ENCODE measurements around the gene PPP2R3B.
"Not testable (repeated sequence)": the region's sequence is repeated elsewhere in the genome, so short reads cannot be mapped to it uniquely, and the experiment has no call there.

Gene PPP2R3B

DNA sequence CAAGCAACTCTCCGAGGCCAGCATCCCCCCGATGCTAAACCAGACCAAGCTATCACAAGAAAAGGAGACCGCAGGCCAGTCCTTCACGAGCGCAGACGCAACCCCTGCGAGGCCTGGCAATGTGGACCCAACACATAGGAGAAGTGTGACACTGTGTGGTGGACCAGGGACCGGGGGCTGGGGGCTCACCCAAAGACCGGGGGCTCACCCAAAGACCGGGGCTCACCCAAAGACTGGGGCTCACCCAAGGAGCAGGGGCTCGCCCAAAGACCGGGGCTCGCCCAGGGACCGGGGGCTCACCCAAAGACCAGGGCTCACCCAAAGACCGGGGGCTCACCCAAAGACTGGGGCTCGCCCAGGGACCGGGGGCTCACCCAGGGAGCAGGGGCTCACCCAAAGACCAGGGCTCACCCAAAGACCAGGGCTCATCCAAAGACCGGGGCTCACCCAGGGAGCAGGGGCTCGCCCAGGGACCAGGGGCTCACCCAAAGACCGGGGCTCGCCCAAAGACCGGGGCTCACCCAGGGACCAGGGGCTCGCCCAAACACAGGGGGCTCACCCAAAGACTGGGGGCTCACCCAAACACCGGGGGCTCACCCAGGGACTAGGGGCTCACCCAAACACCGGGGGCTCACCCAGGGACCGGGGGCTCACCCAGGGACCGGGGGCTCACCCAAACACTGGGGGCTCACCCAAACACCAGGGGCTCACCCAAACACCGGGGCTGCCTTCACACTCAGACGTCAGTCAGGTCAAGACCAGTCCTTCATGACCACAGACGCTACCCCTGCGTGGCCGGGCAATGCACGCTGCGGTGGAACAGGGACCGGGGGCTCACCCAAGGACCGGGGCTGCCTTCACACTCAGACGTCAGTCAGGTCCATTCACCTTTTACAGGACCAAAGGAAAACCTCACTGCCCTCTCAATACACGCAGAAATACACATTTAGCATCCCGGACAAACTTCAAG is 32.9 kb downstream of the PPP2R3B start:
- DNase-seq (ENCODE audit: low read depth in 2 of 2), result no peak

DNA sequence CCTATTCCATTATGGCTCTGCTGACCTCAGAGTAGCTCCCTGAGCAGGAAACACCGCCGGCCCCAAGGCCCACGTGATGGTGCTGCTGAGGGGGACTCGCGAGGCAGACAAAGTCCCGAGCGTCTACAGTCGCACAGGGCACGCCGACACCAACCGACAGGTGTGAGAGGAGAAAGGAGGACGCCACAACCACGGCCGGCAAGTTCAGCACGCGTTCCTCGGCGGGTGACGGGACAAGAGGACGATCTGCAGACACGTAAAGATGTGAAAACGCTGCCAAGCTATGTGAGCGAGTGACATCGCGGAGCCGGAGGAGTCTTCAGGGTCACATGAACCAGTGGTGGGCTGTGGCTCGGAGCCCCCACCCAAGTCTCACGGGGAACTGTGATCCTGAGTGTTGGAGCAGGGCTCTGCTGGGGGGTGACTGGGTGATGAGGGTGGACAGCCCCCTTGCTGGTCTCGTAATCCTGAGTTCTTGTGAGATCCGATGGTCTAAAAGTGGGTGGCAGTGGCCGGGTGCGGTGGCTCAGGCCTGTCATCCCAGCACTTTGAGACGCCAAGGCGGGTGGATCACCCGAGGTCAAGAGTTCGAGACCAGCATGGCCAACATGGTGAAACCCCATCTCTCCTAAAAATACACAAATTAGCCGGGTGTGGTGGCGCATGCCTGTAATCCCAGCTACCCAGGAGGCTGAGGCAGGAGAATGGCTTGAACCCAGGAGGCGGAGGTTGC is 34.0 kb downstream of the PPP2R3B start:
- no peak for DNase-seq (ENCODE audit: low read depth in 2 of 2)

DNA sequence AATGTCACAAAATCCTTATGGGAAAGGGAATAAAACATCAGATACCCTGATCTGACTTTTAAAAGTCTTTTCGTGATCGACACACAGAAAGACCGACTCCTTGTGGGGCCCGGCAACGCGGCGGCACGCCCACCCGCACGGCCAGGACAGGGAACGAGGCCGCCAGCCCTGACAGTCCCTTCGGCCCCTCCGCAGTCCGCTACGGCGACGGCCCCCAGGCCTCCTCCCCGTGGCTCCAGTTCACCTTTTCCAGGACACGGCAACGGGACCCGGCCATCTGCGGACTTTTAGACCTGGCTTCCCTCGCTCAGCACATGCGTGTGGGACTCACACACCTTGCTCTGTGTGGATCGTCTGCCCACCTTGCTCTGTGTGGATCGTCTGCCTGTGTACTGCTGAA is 34.5 kb downstream of the PPP2R3B start:
- no peak for DNase-seq (ENCODE audit: low read depth in 2 of 2)

DNA sequence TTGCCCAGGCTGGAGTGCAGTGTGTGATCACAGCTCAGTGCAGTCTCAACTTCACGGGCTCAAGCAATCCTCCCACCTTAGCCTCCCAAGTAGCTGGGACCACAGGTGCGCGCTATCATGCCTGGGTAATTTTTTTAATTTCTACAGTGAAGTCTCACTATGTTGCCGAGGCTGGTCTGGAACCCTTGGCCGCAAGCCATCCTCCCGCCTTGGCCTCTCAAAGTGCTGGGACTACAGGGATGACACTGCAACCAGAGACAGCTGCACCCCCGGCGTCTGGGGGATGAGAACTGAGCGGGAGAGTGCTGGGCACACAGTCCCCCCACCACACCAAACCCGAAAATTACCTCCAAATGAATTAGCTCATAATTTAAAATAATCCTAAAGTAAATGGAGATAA is 35.0 kb downstream of the PPP2R3B start:
- no peak for DNase-seq (ENCODE audit: low read depth in 2 of 2)

GRCh38 chrX:351324-351641 is 35.4 kb downstream of the PPP2R3B start:
- DNase-seq (ENCODE audit: low read depth in 2 of 2), result not testable (repeated sequence)

DNA sequence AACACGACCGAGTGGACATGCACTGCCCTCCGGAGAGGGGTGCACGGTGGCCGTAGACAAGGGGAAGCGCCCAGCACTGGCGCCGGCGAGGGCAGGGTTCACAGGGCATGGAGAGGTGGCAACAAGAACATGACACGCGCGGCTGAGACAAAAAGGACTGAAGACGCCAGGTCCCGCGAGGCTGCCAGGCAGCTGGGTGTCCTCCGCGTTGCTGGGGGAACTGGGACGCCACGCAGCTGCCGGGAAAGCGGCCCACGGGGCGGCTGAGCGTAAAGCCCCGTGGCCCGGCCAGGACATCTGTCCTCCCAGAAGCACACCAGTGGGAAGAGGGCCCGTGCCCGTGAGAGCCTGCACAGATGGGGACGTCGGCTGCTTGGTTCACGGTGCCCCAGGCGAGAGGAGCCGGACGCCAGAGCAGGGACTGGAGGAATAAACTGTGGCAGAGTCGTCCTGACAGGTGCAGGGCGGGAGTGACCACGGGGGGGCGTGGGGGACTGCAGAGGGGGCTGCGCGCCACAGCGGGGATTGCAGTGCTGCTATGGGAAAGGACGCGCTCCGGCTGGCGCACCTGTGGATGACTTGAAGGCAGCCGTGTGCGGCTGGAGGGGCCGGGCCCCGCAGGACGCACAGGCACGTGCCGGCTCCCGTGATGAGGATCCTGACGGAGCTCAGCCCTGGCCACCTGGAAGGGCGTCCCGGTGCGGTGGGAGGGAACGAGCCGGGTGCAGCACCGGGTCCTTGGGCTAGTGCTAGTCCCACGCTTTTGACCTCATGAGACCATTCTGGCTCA is 36.0 kb downstream of the PPP2R3B start:
- DNase-seq (ENCODE audit: low read depth in 2 of 2), result no peak

- no peak for DNase-seq (ENCODE audit: low read depth in 2 of 2)
Observed at GRCh38 chrX:350148-350533, 36.6 kb downstream of the PPP2R3B start.

DNA sequence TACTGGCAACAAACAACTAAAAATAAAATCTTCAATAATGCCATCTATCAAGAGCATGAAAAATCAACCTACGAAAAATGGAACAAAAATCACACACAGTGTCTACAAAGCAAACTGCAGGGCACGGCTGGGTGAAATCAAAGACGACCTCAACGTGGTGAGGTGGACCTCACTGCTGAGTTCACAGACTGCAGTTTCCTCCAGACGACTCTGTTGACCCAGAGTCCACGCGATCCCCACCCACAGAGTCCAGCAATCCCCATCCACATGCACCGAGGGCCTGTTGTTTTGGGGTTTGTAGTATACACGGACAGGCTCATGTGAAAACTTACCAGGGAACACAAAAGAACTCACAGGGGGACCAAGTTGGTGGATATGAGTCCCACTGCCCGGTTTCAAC is 37.0 kb downstream of the PPP2R3B start:
- no peak for DNase-seq (ENCODE audit: low read depth in 2 of 2)

GRCh38 chrX:349196-349595 is 37.5 kb downstream of the PPP2R3B start:
- DNase-seq (ENCODE audit: low read depth in 2 of 2), result no peak

DNA sequence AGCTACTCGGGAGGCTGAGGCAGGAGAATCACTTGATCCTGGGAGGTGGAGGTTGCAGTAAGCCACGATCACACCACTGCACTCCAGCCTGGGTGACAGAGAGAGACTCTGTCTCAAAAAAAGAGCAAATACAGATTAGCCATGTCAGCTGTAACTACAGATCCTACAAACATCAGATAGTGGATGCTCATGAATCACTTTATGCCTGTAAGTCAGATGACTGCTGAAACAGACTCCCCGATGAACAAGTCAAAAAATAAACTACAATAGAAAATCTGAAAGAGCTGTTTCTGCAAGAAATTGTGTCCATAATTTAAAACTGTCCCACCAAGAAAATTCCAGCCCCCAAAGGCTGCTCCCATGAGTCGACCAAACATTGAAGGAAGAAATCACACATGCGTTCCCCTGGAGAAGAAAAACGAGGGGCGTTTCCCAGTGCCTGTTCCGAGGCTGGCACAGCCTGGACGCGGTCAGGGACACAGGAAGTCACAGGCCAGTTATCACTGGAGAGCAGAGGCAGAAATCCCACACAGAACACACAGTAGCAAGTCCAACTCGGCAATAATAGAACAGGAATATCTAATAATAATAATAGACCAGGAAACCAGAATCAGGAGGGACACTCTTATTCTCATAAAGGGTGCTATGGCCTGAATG is 38.1 kb downstream of the PPP2R3B start:
- no peak for DNase-seq (ENCODE audit: low read depth in 2 of 2)

GRCh38 chrX:347351-348117 is 39.2 kb downstream of the PPP2R3B start:
- no peak for DNase-seq (ENCODE audit: low read depth in 2 of 2)

DNA sequence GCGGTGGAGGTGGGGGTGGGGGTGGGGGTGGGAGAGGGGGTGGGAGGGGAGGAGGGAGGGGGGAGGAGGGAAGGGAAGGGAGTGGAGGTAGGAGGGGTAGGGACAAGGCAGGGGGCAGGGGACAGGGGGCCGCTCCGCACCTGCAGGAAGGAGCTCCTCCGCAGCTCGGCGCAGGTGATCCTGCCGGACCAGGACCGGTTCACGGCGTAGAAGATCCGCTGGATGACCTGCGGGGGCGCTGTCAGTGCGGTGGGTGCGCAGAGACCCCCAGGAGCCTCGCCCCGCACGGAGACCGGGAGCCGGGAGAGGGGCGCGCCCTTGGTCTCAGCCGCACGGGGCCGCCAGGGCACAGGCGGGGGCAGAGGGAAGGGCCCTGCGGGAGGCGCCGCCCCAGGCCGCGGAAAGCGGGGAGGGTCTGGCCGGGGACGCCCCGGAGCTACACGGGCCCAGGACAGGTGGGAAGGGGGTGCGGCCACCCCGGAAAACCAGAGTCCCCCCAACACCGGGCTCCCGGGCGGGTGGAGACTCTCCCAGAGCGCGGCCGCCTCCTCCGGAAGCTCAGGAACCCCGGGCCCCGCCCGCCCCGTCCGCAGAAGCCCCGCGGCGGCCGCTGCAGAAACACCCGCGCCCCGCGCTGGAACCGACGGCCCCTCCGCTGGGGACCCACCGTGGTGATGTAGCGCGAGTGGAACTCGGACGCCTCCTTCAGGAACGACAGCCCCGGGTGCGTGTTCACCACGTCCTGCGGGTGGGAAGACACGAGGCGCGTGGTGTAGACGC is 40.5 kb downstream of the PPP2R3B start:
- DNase-seq (ENCODE audit: low read depth in 2 of 2), result no peak

DNA sequence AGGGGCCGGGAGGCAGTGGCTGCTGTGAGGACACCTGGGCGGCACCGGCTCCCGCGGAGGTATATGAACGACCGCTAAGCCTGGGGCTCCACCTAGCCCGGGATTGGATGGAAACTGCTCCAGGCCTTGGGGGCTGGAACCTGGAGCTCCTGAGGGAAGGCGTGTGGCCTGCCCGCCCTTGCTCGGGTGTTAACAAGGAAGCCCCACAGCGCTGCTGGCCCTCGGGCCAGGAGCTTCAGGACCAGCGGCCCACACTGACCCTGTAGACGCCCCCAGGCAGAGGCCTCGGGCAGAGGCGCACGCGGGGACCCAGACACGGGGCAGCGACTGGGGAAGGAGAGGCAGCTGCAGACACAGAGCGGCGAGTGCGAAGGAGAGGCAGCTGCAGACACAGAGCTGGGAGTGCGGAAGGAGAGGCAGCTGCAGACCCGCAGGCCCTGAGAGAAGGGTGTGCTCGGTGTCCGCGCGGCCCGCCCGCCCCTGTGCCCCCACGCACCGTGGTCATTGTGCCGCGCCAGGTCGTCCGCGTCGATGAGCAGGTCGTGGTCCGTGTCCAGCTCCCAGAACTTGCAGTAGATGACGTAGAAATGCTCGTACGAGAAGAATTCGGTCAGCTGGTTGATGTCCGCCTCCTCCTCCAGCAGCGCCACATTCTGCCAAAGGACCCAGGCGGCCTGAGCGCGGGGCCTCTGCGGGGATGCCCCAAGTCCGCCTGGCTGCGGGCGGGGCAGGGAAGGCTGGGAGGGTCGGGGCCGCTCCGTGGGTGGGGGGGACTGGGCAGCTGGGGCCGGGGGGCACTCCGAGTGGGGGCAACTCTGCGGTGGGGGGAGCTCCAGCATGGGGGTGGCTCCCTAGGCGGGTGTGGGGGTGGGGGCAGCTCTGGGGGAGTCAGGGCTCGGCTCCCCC is 41.4 kb downstream of the PPP2R3B start:
- DNase-seq (ENCODE audit: low read depth in 2 of 2), result no peak

- no peak for DNase-seq (ENCODE audit: low read depth in 2 of 2)
Observed at GRCh38 chrX:344371-344901, 42.3 kb downstream of the PPP2R3B start.

DNA sequence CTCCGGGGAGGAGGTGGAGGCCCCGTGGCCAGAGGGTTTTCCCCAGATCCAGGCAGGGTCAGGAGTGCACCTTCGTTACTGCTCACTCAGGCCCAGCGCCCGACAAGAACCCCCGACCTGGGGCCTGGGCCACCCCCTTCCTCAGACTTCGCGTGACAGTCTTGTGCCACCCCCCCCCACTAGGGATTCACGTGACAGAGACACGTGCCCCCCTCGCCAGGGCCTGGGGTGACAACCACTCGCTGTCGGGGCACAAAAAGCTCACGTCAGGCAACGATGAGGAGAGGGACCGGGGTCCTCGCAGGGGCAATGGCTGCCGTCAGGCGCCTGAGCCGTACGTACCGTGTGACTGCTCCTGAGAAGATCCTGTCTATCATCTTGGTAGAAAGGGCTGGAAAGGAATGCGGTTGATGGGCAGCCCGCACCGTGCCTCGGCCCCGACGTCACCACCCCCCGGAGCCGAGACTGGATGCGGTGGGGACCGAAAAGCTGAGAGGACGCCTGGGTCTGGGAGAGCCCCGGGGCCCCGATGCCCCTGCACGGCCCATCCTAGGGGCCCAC is 45.1 kb downstream of the PPP2R3B start:
- no peak for DNase-seq (ENCODE audit: low read depth in 2 of 2)

DNA sequence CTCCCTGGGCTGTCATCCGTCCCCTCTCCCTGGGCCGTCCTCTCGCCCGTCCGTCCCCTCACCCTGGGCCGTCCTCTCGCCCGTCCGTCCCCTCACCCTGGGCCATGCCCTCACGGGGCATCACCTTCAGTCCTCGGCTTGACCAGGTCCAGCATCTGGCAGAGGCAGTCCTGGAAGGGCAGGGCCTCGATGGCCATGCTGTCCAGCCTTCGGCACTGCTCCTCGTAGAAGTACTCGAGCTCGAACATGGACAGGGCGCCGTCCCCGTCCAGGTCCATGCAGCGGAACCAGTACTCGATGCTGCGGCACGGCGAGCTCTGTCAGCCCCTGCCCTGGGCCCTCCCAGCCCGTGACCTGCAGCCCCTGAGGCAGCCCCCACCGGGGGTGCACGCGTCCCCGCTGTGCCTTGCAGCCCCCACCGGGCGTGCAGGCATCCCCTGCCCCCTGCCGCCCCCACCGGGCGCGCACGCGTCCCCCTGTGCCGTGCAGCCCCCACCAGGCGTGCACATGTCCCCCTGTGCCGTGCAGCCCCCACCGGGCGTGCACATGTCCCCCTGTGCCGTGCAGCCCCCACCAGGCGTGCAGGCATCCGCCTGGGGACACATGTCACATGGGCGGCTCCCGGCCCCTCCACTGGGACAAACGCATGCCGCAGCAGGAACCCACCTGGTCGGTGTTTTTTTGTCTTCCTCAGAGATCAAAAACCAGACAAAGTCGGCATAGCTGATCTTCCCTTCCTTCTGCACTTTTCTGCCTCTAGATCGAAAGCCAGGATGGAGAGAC is 45.9 kb downstream of the PPP2R3B start:
- DNase-seq (ENCODE audit: low read depth in 2 of 2), result no peak

DNA sequence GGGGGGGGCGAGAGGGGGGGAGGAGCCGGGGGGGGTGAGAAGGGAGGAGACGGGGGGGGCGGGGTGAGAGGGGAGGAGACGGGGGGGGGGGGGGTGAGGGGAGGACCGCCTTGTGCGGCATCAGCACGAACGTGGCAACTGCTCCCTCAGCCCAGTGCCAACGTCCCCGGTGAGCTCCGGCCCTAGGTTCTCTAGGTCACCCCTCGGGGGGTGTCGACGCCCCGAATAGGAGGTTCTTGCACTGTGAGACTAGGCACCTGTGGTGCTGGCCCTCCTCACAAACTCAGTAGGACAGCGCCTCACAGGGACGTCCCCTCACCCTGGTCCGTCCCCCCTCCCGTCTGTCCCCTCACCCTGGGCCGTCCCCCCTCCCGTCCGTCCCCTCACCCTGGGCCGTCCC is 46.6 kb downstream of the PPP2R3B start:
- no peak for DNase-seq (ENCODE audit: low read depth in 2 of 2)

All from stimulated activated CD8-positive, alpha-beta memory T cell treated with anti-CD3 and anti-CD28 coated beads, Interleukin-2, amount 100 ng/mL, for 48 hours (primary cell).